SK-N-MC (cell line): ENCODE measurements around the gene JPH2.

ENCODE experiments used
- EZH2 ChIP-seq: fragments of 200-600 bp; sonication (generic); IDR thresholded peaks from one replicate; pipeline ENCODE4 v1.6.1; 2017; ENCODE audit warnings: antibody characterized with exemption
- POLR2AphosphoS5 ChIP-seq: IDR thresholded peaks from 2 replicates; pipeline ENCODE4 v1.6.1; 2012; ENCODE audit warnings: mild to moderate bottlenecking, low read depth, low read length, borderline replicate concordance

DNA sequence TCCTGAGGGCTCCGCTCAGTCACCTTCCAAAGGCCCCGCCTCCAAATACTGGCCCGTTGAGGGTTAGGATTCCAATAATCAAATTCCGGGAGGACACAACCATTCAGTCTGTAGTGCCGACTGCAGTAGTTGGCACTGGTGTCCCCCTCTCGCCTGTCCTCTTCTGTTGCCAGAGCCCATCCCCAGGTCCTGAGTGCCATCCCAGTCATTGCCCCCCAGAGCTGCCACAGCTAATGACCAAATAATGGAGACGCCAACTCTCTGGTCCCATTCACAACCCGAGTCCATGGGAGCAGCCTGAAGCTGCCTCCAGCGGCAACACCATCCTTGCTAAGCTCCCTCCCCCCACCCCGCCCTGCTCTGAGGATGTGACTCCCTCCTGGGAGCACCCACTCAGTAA, 115.9 kb downstream of the JPH2 start:
- TF ChIP-seq EZH2 (no peak), POLR2AphosphoS5 (no peak)
